Skin of body (tissue), 2 donors: Measurements from ENCODE around the gene PSMD4. TPM values are rescaled to one million over a fixed set of nuclear protein-coding genes. Genes with fewer than 3 reads are reported as not detected.
"Not testable (repeated sequence)": the region's sequence is repeated elsewhere in the genome, so short reads cannot be mapped to it uniquely, and the experiment has no call there.

Experiments used
- DNase-seq: peaks from one replicate; lab custom pipeline; 2025; lab: John Stamatoyannopoulos, UW
- total RNA-seq: library from RNA; depleted of rRNA; stranded (reverse); fragments of >200 nt; gene quantifications from one replicate; pipeline ENCODE4 v1.2.3, GENCODE V29; 2014

The PSMD4 gene
- total RNA-seq, 1 donor from 2014 or later: 88.1 TPM

- no peak for DNase-seq
Observed at GRCh38 chr1:151273924-151274466, 19.5 kb downstream of the PSMD4 start.

GRCh38 chr1:151275341-151275740, 20.8 kb downstream of the PSMD4 start:
- not testable (repeated sequence) for DNase-seq

- no peak for DNase-seq
Observed at GRCh38 chr1:151277249-151277648, 22.7 kb downstream of the PSMD4 start.

- peak; percentile 98 for DNase-seq
Observed at GRCh38 chr1:151281225-151281968, 26.9 kb downstream of the PSMD4 start.

GRCh38 chr1:151281969-151282882, 27.7 kb downstream of the PSMD4 start, which contains the start of gene ZNF687:
TSS of gene ZNF687 (plus strand) at chr1:151282299. CDS start at chr1:151286292, 3,993 bp downstream.
- DNase-seq: peak; percentile 100

- DNase-seq: no peak
Observed at GRCh38 chr1:151282883-151283725, 28.6 kb downstream of the PSMD4 start.

- DNase-seq: no peak
Observed at GRCh38 chr1:151284013-151284577, 29.6 kb downstream of the PSMD4 start.

GRCh38 chr1:151286619-151287340, 32.2 kb downstream of the PSMD4 start:
- DNase-seq: no peak

GRCh38 chr1:151287341-151287699, 32.8 kb downstream of the PSMD4 start:
- no peak for DNase-seq

- DNase-seq: no peak
Observed at GRCh38 chr1:151287767-151288500, 33.4 kb downstream of the PSMD4 start.

- DNase-seq: no peak
Observed at GRCh38 chr1:151288502-151288901, 34.0 kb downstream of the PSMD4 start.

- no peak for DNase-seq
Observed at GRCh38 chr1:151289080-151289935, 34.8 kb downstream of the PSMD4 start.

- no peak for DNase-seq
Observed at GRCh38 chr1:151289991-151290708, 35.6 kb downstream of the PSMD4 start.

GRCh38 chr1:151290709-151291303, 36.3 kb downstream of the PSMD4 start:
- no peak for DNase-seq

GRCh38 chr1:151292207-151293030, 37.9 kb downstream of the PSMD4 start:
- no peak for DNase-seq

- DNase-seq: no peak
Observed at GRCh38 chr1:151293093-151293492, 38.6 kb downstream of the PSMD4 start.
